GM21723 (cell line): Measurements from ENCODE around the gene HFE.
"Not testable (repeated sequence)": the region's sequence is repeated elsewhere in the genome, so short reads cannot be mapped to it uniquely, and the experiment has no call there.

Experiments
- ATAC-seq: cut with Tn5 transposase; IDR thresholded peaks from one replicate; pipeline ENCODE4 v1.9.1; 2021; ENCODE audit warnings: mild to moderate bottlenecking, moderate library complexity; ENCODE audit not compliant: unreplicated experiment

HFE gene

DNA sequence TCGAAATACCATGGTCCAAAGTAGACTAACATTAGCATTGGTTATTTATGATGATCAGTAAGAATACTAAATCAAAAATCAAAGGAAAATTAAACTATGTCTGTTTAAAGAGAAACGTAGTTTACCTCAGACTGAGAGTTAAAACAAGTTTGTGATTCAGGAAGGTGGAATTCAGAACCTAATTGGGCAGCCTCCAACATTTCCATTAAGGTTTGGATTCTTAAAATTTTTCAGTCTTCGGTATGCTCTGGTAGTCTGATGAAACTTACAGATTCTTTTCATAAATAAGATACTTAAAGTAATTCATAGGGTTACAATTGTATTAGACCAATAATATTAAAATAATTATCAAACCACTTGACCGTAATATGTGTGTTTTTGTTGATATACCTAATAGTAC is 18.6 kb downstream of the HFE start:
- no peak for ATAC-seq

- ATAC-seq: no peak
These were observed 20.7 kb downstream of the HFE start for GRCh38 chr6:26107935-26108334.

GRCh38 chr6:26109772-26110171 is 22.5 kb downstream of the HFE start:
- ATAC-seq: no peak

GRCh38 chr6:26113570-26113969 is 26.3 kb downstream of the HFE start:
- ATAC-seq: no peak

DNA sequence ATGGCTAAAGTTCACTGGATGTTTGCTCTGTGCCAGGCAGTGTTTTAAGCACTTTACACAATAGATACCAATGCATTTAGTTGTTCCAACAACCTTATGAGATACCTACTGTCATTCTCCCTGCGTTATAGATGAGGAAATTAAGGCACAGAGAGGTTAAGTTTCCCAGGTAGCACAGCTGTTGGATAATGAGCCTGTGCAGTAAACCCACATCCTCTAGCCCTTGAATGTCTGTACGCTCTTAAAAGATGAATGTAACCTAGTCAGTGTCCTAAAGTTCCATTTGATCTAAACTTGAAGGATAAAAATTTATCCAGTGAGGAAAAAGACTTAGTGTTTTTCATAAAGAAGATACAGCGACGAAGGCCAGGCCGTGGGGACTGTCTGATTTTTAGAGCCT is 28.0 kb downstream of the HFE start:
- ATAC-seq: no peak

GRCh38 chr6:26116267-26116666 is 29.0 kb downstream of the HFE start:
- no peak for ATAC-seq

- ATAC-seq: no peak
These were observed 31.8 kb downstream of the HFE start for GRCh38 chr6:26118999-26119398.

DNA sequence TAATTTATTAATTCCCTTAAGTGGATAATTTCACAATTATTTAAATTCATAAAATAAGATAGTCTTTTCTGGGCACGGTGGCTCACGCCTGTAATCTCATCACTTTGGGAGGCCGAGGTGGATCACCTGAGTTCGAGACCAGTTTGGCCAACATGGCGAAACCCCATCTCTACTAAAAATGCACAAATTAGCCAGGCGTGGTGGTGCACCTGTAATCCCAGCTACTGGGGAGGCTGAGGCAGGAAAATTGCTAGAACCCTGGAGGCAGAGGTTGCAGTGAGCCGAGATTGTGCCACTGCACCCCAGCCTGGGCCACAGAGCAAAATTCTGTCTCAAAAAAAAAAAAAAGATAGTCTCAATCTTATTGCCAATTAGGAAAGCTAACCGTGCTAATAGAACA is 32.9 kb downstream of the HFE start:
- ATAC-seq: not testable (repeated sequence)

GRCh38 chr6:26120807-26121140 is 33.5 kb downstream of the HFE start:
- ATAC-seq: no peak

DNA sequence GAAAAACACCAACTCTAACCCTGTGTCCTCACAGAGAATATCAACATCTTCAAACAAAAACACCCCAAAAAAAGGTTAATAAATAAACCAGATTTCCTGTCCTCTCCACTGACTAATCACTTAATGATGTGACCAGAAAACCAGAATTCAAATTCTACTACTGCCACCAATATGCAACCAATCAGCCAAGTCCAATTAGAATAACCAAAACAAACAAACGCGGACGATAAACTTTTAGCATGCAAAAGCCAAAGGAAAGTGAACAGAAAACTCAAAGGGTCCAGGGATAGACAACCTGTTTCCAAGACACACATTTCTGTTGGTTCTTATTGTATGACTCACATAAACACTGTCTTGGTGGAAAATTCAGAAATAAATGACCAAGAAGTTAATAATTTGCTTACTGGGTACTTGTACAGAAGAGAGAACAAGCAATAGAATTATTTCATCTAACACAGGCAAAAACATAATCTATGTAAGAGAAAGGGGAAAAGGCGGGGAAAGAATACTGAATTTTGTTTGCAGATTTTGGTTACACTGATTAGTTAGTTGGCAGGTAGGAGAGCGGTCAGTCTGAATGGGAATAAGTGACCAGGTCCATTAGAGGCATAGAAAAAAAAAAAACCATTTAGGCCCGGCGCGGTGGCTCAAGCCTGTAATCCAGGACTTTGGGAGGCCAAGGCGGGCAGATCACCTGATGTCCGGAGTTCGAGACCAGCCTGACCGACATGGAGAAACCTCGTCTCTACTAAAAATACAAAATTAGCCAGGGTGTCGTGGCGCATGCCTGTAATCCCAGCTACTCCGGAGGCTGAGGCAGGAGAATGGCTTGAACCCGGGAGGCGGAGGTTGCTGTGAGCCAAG is 34.1 kb downstream of the HFE start:
- ATAC-seq: no peak

DNA sequence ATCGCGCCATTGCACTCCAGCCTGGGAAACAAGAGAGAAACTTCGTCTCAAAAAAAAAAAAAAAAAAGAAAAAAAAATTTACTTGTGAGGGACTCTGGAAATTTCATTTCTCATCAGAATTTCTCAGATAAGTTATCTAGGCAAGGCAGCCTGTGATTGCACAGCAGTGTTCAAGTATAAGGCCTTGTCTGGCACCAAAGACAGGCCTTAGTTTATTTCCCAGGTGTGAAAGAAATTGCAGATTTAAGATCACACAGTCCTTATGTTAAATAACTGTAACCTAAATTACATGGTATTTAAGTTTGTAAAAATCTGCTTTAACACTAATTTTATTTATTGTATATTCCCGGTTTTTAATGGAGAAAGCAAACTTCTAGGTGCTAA is 34.8 kb downstream of the HFE start:
- no peak for ATAC-seq

GRCh38 chr6:26122402-26122792 is 35.2 kb downstream of the HFE start:
- no peak for ATAC-seq

DNA sequence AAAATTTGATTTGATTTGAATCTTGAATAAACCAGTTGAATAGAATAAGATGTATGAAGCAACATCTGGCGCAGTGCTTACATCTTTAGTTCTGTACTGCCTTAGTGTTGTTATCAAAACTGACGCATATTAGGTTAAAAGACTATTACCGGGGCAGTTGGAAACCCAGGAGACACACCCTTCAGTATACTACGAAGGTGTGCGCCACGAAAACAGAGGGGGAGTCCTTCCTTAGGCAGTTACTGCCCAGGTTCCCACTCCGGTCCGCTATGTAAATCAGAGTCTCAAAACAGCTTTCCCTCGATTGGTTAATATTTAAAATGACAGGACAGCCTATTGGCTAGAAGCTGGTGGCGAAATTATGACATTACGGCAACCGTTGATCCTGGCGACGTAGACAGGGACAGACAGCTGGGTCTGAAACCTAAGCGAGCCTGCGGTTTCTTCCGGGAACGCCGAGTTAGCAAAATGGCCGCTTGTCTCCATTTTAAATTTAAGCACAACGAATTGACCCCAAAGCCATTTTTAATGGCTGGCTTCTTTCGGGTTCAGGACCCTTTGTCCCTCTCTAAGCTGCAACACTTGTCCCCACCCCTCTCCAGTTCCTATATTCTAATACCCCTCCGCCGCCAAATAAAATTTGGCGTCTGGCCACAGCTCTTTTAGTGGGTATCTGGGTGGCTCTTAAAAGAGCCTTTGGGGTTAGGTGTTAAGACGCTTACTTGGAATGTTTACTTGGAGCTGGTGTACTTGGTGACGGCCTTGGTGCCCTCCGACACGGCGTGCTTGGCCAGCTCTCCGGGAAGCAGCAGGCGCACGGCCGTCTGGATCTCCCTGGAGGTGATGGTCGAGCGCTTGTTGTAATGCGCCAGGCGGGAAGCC is 35.8 kb downstream of the HFE start:
- peak; percentile 55 for ATAC-seq

- ATAC-seq: no peak
These were observed 36.4 kb downstream of the HFE start for GRCh38 chr6:26123675-26123946.

GRCh38 chr6:26123947-26124780 is 36.9 kb downstream of the HFE start:
- ATAC-seq: peak; percentile 75

DNA sequence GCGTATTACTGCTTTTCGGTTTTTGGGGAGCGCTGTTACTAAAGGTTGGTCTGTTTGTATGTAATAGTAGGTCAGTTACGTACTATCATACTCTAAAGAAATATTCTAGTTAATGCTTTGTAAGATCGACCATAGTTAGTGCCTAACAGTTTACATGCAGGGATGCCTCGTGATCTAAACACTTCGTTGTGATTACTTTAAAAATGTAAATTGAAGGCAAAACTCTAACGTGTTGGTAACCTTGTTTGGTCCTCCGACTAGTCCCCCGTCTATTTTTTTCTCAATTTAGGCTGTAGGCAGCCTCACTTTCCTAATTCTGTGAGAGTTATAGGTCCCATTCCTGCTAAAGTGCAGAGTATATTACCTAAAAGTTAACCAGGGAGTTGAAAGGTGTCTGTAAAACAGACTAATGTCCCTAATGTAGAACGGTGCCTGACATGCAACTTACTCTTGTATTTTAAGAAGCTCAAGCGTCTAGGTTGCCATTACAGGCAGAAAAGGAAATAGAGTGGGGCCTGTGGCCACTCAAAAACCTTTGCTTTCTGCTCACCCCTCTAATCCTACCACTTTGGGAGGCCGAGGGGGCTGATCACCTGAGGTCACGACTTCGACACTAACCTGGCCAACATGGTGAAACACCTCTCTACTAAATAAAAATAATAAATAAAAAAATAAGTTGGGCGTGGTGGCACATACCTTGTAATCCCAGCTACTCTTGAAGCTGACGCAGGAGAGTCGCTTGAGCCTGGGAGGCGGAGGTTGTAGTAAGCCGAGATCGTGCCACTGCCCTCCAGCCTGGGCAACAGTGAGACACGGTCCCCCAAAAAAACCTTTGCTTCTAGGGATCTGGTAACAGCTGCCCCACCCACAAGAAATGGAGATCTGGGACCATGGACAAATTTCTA is 37.8 kb downstream of the HFE start:
- no peak for ATAC-seq

GRCh38 chr6:26126394-26127235 is 39.4 kb downstream of the HFE start:
- ATAC-seq: no peak

DNA sequence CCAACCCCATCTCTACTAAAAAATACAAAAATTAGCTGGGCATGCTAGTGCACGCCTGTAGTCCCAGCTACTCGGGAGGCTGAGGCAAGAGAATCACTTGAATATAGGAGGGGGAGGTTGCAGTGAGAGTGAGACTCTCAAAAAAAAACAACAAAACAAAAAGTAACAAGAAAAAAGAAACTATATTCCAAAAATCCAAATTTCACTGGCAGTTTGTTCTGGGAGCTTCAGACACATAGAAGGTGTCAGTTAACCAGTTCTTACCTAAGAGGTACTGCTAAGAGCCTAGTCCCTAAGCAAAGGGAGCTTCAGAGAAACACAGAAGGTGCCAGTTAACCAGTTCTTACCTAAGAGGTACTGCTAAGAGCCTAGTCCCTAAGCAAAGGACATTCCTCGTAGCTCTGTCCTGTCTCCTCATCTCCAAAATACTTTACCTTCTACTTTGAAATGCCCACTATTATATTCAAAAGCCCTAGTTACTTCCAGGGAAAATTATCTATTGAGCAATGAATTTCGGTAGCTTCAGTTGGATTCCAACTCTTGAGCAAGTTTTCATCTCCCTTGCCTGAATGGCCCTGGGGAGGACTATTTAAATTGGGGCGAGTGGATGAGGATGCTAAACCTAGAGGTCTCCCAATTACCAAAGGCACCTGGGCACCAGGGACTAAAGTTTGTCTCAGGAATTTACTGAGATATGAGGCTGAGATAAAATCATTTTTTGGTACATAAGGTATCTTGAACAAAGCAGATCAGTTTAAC is 41.0 kb downstream of the HFE start:
- ATAC-seq: no peak

- ATAC-seq: no peak
These were observed 42.4 kb downstream of the HFE start for GRCh38 chr6:26129656-26130055.
